Skeletal muscle tissue (tissue), 4 donors: ENCODE measurements around the gene N4BP3. TPM values are rescaled to one million over a fixed set of nuclear protein-coding genes. Genes with fewer than 3 reads are reported as not detected.
"Not testable (repeated sequence)": the region's sequence is repeated elsewhere in the genome, so short reads cannot be mapped to it uniquely, and the experiment has no call there.

Source experiments
- H3K27ac ChIP-seq: one replicate; pipeline ENCODE4 v1.7.0; 2013; ENCODE audit warnings: mild to moderate bottlenecking, low read depth, low read length, inconsistent platforms
- H3K27me3 ChIP-seq, 3 donors: one replicate each; pipeline ENCODE4 v1.7.0; 2013; ENCODE audit warnings: low read length in 3 of 3; ENCODE audit not compliant: control insufficient read depth in 3 of 3, insufficient read depth in 3 of 3
- H3K36me3 ChIP-seq, 3 donors: one replicate each; pipeline ENCODE4 v1.7.0; 2013; ENCODE audit warnings: low read length in 3 of 3; ENCODE audit not compliant: control insufficient read depth in 3 of 3, insufficient read depth in 3 of 3
- H3K4me1 ChIP-seq, 3 donors: one replicate each; pipeline ENCODE4 v1.7.0; 2013; ENCODE audit warnings: low read length in 3 of 3, mild to moderate bottlenecking in 3 of 3; ENCODE audit not compliant: control insufficient read depth in 3 of 3, insufficient read depth in 3 of 3
- H3K4me3 ChIP-seq, 3 donors: one replicate each; pipeline ENCODE4 v1.7.0; 2013; ENCODE audit warnings: low read length in 3 of 3
- H3K9ac ChIP-seq, 3 donors: one replicate each; pipeline ENCODE4 v1.7.0; 2013; ENCODE audit warnings: low read length in 3 of 3, mild to moderate bottlenecking in 3 of 3, moderate library complexity in 2 of 3, low read depth in 1 of 3
- H3K9me3 ChIP-seq, 3 donors: one replicate each; pipeline ENCODE4 v1.7.0; 2013; ENCODE audit warnings: low read length in 3 of 3; ENCODE audit not compliant: control insufficient read depth in 3 of 3
- total RNA-seq: library from RNA; depleted of rRNA; stranded (reverse); fragments of >200 nt; gene quantifications from one replicate; pipeline ENCODE4 v1.2.3, GENCODE V29; 2014
- donor health status: Osteomylitis.

N4BP3 gene
- total RNA-seq, 1 donor from 2014 or later = 12.0 TPM

- H3K9me3 ChIP-seq, H3K27me3 ChIP-seq, H3K9ac ChIP-seq, H3K36me3 ChIP-seq, H3K4me3 ChIP-seq, H3K27ac ChIP-seq: not testable (repeated sequence)
- H3K4me1 ChIP-seq = peaks cover 16 to 33% (median 26%) of the 10 kb centered on the region in 3 donors
These were observed 14.1 kb downstream of the N4BP3 start for GRCh38 chr5:178127300-178128009.

GRCh38 chr5:178129296-178129695 lies 16.0 kb downstream of the N4BP3 start:
- peaks cover 2 to 5% (median 4%) of the 10 kb centered on the region in 3 donors for H3K36me3 ChIP-seq
- H3K9me3 ChIP-seq = no peaks in the 10 kb centered on the region
- H3K4me3 ChIP-seq = no peak overlapping the region
- no peaks in the 10 kb centered on the region for H3K27me3 ChIP-seq
- no peak overlapping the region for H3K27ac ChIP-seq
- H3K4me1 ChIP-seq = peaks cover 7 to 17% (median 8%) of the 10 kb centered on the region in 3 donors
- H3K9ac ChIP-seq = no peak overlapping the region

- peak overlapping the region; percentile 87 for H3K27ac ChIP-seq
- H3K9me3 ChIP-seq, H3K27me3 ChIP-seq, H3K36me3 ChIP-seq: not testable (repeated sequence)
- peak overlapping the region; percentile 77 to 94 (median 84) for H3K9ac ChIP-seq
- peaks cover 7 to 14% (median 8%) of the 10 kb centered on the region in 3 donors for H3K4me1 ChIP-seq
- H3K4me3 ChIP-seq = peak overlapping the region; percentile 67 to 86 (median 85)
These were observed 16.9 kb downstream of the N4BP3 start for GRCh38 chr5:178130234-178130575.

GRCh38 chr5:178130576-178131445 lies 17.5 kb downstream of the N4BP3 start, which contains the start of gene RMND5B:
Gene RMND5B, plus strand, starts transcription at chr5:178131014. Its CDS starts 7,106 bp downstream, at chr5:178138120.
- Histone ChIP-seq H3K9me3 (no peaks in the 10 kb centered on the region), H3K36me3 (peaks cover 5 to 16% (median 12%) of the 10 kb centered on the region in 3 donors), H3K4me1 (peaks cover 7 to 11% (median 8%) of the 10 kb centered on the region in 3 donors), H3K4me3 (peak within 1 kb of the TSS; percentile 82 to 86 (median 85)), H3K27me3 (no peaks in the 10 kb centered on the region), H3K9ac (peak within 1 kb of the TSS; percentile 87 to 94 (median 91)), H3K27ac (peak within 1 kb of the TSS; percentile 87)

GRCh38 chr5:178131446-178131996 lies 18.2 kb downstream of the N4BP3 start:
- Histone ChIP-seq H3K4me3 (peak overlapping the region; percentile 82 to 86 (median 85)), H3K4me1 (peaks cover 7 to 11% (median 8%) of the 10 kb centered on the region in 3 donors), H3K27me3 (no peaks in the 10 kb centered on the region), H3K36me3 (peaks cover 8 to 20% (median 18%) of the 10 kb centered on the region in 3 donors), H3K27ac (peak overlapping the region; percentile 87), H3K9ac (peak overlapping the region; percentile 87 to 94 (median 91)), H3K9me3 (no peaks in the 10 kb centered on the region)

- Histone ChIP-seq H3K9ac (peak overlapping the region in 1 of 3 donors; percentile 10), H3K36me3 (peaks cover 18 to 31% (median 24%) of the 10 kb centered on the region in 3 donors), H3K27ac (no peak overlapping the region), H3K9me3 (no peaks in the 10 kb centered on the region), H3K27me3 (no peaks in the 10 kb centered on the region), H3K4me3 (no peak overlapping the region), H3K4me1 (peaks cover under 1 to 5% (median under 1%) of the 10 kb centered on the region in 3 donors)
These were observed 23.7 kb downstream of the N4BP3 start for GRCh38 chr5:178136990-178137389.

GRCh38 chr5:178137991-178138390 lies 24.7 kb downstream of the N4BP3 start:
- Histone ChIP-seq H3K27ac (no peak overlapping the region), H3K9me3 (no peaks in the 10 kb centered on the region), H3K27me3 (no peaks in the 10 kb centered on the region), H3K9ac (no peak overlapping the region), H3K4me1 (no peaks in the 10 kb centered on the region), H3K4me3 (no peak overlapping the region), H3K36me3 (peaks cover 23 to 38% (median 34%) of the 10 kb centered on the region in 3 donors)

GRCh38 chr5:178141550-178141949 lies 28.2 kb downstream of the N4BP3 start:
- H3K4me1 ChIP-seq = peaks cover 9 to 16% (median 16%) of the 10 kb centered on the region in 3 donors
- H3K36me3 ChIP-seq = peaks cover 38 to 40% (median 38%) of the 10 kb centered on the region in 3 donors
- H3K27me3 ChIP-seq = no peaks in the 10 kb centered on the region
- H3K27ac ChIP-seq = no peak overlapping the region
- no peak overlapping the region for H3K9ac ChIP-seq
- H3K4me3 ChIP-seq = no peak overlapping the region
- H3K9me3 ChIP-seq = no peaks in the 10 kb centered on the region

GRCh38 chr5:178142642-178143041 lies 29.3 kb downstream of the N4BP3 start:
- Histone ChIP-seq H3K27ac (no peak overlapping the region), H3K9ac (no peak overlapping the region), H3K36me3 (peaks cover 45 to 49% (median 46%) of the 10 kb centered on the region in 3 donors), H3K9me3 (no peaks in the 10 kb centered on the region), H3K4me1 (peaks cover 9 to 16% (median 16%) of the 10 kb centered on the region in 3 donors), H3K27me3 (no peaks in the 10 kb centered on the region), H3K4me3 (no peak overlapping the region)
